Activated CD4-positive, alpha-beta T cell treated with anti-CD3 and anti-CD28 coated beads, Interleukin-2, Interleukin-6, amounts not matched to agents 100 ng/mL and 50 ng/mL, durations not matched to agents 16 hours and 8 hours (primary cell): Measurements from ENCODE around the gene ZNF284.

Source experiments
- DNase-seq: peaks from one replicate; pipeline ENCODE4 v3.0.0-alpha.2; 2020

ZNF284 gene

DNA sequence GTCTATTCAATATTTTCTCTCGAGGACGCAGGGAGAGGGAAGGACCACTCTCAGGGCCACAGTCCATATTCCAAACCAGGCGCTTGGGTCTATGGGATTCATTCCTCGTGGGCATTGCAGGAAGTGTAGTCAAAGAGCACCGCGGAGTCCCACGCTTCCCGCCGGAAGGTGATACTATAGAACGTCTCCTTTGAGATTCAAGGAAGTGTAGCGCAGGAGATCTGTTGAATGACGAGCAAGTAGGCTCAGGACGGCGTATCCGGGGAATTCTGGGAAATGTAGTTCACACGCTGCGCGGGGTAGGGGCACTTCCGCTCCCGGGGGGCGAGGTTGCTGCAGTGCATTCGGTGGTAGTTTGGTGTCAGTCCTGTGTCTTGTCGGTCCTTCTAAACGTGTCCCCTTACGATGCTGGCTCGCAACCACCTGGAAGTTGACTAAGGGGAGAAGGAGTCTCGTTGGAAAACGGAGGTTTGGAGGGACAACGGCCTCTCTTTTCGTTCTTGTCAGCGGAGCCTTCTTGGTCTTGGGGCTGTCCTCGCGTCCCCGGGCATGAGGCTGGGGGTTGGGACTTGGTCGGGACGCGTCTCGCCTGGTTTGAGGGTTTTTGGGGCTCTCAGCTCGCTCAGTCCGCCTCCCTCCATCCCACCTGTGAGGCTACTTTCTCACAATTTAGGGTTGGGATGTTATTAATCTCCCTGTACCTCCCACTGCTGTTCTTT, at the start of gene ZNF284:
Gene ZNF284, plus strand, starts transcription at position 336 of the 719 bp plus-strand sequence. CDS start 4,231 bp downstream, outside the sequence.
- DNase-seq, result peak; percentile 85

GRCh38 chr19:44024900-44025216, 47.1 kb upstream of the ZNF284 start:
- DNase-seq, result no peak

DNA sequence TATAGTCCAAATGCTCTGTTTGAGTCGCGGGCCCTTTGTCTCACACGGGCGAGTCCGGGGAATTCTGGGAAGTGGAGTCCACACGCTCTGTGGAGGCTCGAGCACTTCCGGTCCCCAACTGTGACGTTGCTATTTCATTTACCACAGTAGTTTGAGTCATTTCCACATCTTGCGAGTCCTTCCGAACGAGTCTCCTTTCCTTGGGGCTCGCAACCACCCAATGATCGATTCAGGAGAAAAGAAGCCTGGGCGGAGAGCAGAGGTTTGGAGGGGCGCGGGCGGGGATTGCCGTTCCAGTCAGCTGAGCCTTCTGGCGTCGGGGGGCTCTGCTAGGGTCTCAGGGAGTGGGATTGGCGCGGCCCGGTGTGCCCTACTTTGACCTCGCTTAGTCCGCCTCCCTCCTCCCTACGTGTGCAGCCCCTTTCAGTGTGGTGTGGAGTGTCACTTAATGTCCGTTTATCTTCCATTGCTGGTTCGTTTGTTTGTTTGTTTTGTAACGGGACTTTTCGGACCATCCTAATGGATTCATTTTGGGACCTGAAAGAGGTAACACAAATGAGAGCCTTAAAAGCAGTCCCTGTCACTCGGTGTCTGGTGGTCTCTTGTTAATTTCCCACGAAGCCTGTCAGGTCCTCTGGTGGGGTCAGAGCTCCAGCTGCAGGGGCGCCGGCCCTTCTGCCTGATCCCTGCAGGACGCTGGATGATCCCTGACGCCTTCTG, 46.6 kb upstream of the ZNF284 start, which contains the start of gene ZNF222:
Gene ZNF222, plus strand, starts transcription at position 163 of the 720 bp plus-strand sequence. Its CDS starts 58 bp downstream, at position 221.
- peak; percentile 84 for DNase-seq

DNA sequence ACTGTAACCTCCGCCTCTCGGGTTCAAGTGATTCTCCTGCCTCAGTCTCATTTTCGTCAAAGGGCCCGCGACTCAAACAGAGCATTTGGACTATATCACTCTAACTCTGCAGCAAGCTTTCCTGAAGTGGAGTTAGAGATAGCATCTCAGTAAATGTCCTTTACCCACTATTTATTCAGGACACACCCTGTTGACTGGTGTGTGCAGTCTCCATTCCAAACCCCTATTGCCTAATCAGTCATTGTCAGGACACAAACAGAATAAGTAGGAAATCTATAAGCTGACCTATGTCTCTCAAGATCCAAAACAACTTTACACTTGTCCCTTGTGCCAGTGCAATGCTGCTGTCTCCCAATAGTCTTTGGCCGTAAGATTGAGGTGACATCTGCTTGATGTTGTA, 45.3 kb upstream of the ZNF284 start:
- DNase-seq, result no peak

GRCh38 chr19:44032001-44032610, 39.9 kb upstream of the ZNF284 start:
- no peak for DNase-seq

DNA sequence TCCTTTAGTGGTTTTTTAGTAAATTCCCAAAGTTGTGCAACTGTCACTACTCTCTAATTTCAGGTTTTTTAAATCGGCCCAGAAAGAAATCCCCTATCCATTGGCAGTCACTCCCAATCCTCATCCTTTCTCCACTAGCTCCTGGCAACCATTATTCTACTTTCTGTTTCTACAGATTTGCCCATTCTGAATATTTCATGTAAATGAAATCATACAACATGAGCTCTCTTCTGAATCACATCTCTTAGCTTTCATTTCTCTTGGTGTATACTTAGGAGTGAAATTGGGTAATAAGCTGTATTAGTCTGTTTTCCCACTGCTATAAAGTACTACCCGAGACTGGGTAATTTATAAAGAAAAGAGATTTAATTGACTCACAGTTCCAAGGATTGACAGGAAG, 29.8 kb upstream of the ZNF284 start:
- DNase-seq, result no peak

DNA sequence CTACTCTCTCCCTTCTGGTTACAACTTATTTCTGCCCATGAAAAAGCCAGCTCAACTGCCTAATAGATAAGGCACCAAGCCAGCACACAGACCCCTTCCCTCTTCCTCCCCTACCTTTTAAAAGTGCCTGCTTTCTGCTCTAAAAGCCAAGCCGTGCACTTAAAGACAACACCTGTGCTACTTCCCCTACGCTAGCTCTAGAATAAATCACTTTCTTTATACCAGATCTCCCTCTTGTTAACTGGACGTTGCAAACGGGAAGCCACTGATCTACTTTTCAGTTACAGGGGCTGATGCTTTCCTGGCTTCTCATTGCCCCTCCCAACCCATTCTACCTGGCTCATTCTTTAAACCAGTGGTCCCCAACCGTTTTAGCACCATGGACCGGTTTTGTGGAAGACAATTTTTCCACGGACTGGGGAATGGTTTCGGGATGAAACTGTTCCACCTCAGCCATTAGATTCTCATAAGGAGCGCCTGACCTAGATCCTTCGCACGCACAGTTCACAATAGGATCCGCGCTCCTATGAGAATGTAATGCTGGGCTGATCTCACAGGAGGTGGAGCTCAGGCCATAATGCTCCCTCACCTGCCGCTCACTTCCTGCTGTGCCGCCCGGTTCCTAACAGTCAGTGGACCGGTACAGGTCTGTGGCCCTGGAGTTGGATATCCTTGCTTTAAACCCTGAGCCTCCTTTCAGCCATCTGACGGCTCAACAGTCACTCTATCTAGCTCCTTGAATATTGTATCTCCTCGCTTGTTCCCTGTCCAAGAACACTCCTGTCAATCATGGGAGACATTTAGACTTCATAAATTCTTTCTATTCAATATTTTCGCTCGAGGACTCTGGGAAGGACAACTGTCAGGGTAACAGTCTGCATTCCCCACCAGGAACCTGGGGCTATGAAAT, 21.0 kb upstream of the ZNF284 start:
- DNase-seq, result no peak

DNA sequence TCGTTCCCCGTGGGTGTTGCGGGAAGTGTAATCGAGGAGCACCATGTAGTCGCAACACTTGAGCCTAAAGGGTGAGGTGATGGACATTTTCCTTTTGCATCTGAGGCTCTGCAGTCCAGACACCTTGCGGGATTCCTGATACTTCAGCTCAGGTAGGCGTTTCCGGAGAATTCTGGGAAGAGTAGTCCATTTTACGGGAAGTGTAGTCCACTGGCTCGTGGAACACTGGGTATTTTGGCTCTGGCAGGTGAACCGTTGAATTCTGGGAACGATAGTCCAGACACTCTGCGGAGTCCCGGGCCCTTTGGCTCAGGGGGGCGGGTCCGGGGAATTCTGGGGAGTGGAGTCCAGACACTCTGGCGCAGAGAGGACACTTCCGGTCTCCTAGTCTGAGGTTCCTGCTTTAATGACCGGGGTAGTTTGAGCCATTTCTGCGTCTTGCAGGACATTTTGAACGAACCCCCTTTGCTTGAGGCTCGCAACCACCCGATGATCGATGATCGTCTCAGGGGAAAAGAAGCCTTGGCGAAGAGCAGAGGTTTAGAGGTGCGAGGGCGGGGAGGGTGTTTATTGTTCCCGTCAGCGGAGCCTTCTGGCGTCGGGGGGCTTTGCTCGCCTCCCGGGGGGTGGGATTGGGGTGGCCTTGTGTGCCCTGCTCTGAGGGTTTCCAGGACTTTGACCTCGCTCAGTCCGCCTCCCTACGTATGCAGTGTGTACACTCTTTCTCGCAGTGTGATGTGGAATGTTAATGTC, 20.1 kb upstream of the ZNF284 start, which contains the start of gene ZNF223:
Gene ZNF223, plus strand, starts transcription at position 387 of the 753 bp plus-strand sequence. CDS start 3,141 bp downstream, outside the sequence.
- peak; percentile 12 for DNase-seq

DNA sequence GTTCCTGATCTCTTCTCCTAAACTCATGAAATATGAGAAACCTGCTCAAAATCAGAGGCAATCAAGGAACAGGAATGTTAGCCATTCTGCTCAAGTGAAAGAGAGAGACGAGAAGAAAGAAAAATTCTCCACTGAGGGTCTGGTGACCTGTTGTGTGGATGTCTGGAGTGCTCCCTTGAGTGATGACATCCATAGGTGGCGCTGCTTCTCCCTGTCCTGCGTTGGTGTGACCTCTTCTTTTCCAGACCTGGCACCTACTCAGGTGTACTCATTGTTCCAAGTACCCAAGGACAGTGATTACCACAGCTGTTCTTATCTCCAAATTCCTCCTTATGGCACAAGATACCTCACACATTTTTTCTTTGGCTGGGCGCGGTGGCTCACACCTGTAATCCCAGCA, 16.1 kb upstream of the ZNF284 start:
- DNase-seq, result no peak

GRCh38 chr19:44059229-44059628, 12.7 kb upstream of the ZNF284 start:
- DNase-seq, result no peak

- DNase-seq, result no peak
These were observed 10.9 kb upstream of the ZNF284 start for GRCh38 chr19:44061038-44061437.

DNA sequence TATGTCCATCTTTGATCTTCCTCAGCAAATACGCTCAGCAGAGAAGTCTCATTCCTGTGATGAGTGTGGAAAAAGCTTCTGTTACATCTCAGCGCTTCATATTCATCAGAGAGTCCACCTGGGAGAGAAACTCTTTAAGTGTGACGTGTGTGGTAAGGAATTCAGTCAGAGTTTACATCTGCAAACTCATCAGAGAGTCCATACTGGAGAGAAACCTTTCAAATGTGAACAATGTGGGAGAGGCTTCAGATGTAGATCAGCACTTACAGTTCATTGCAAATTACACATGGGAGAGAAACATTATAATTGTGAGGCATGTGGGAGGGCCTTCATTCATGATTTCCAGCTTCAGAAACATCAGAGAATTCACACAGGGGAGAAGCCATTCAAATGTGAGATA, 5.7 kb upstream of the ZNF284 start:
- DNase-seq, result no peak

DNA sequence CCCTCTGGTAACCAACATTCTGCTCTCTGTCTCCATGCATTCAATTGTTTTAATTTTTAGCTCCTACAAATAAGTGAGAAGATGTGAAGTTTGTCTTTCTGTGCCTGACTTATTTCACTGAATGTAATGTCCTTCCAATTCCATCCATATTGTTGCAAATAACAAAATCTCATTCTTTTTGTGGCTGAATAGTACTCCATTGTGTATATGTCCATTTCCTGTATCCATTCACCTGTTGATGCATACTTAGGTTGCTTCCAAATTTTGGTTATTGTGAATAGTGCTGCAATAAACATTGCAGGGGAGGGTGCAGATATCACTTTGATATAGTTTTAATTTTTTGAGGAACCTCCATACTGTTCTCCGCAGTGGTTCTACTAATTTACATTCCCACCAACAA, 2.5 kb upstream of the ZNF284 start:
- DNase-seq, result no peak

DNA sequence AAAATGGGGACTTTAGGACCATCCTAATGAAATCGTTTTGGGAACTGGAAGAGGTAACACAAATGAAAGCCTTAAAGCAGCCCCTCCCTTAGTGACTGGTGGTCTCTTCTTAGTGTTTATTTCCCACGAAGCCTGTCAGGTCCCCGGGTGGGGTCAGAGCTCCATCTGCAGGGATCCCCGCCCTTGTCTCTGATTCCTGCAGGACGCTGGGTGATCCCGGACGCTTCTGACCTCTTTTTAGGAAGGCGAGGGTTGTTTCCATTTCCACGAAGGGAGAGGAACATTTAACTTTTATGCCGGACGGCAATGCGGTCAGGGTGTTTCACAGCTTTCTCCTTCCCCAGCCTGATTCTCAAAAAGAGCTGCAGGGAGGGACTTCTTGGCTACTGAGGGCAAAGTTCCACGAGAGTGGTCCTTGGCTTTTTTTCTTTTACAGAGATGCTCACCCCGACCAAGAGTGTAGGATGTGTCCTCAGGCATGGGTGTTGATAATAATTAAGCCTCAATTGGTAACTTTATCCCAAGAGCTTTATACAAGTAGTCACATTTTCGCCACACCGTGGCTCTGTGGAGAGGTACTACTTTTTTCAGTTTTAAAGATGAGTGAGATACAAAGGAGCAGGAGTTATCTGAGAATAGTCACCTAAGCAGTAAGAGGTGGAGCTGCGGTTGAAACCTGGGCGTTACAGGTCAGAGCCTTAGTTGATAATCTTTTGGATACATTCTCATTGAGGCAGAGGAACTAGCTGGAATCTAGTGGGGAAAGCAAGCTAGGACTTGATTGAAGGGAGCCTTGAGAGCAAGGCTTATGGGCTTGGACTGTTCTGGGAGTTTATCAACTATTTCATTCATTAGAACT, 813 bp downstream of the ZNF284 start:
- DNase-seq, result no peak

GRCh38 chr19:44076325-44076724, 4.4 kb downstream of the ZNF284 start:
- DNase-seq, result no peak

GRCh38 chr19:44092108-44092507, 20.1 kb downstream of the ZNF284 start:
- DNase-seq, result no peak

DNA sequence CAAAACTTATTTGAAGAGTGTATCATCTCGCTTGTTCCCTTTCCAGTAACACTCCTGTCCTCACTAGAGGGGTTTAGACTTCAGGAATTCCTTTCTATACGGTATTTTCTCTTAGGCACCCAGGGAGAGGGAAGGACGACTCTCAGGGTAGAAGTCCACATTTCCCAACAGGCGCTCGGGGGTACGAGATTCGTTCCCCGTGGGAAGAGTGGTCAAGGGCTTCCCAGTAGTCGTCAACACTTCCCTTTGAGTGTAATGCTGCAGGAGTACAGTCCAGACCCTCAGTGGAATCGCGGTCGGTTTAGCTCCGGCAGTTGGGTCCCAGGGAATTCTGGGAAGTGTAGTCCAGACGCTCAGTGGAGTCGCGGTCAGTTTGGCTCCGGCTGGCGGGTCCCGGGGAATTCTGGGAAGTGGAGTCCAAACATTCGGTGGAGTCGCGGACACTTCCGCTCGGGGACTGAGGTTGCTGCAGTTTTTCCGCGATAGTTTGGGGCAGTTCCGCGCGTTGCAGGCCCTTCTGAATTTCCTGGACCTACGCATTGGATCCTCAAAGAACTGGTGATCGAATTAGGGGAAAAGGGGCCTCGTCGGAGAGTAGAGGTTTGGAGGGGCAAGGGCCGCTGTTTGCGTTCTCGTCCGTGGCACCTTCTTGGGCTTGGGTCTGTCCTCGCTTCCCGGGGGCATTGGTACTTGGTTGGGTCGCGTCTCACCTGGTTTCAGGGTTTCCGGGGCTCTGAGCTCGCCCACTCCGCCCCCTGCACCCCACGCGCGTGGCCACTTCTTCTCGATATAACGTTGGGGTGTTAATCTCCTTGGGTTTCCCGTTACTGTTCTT, 22.2 kb downstream of the ZNF284 start, which contains the start of gene ZNF224:
Gene ZNF224, plus strand, starts transcription at position 431 of the 835 bp plus-strand sequence. CDS start 3,513 bp downstream, outside the sequence.
- peak; percentile 92 for DNase-seq

DNA sequence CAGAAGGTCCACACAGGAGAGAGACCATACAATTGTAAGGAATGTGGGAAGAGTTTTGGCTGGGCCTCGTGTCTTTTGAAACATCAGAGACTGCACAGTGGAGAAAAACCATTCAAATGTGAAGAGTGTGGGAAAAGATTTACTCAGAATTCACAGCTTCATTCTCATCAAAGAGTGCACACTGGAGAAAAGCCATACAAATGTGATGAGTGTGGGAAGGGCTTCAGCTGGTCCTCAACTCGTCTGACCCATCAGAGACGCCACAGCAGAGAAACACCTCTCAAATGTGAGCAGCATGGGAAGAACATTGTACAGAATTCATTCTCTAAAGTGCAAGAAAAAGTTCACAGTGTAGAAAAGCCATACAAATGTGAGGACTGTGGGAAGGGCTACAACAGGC, 35.8 kb downstream of the ZNF284 start:
- no peak for DNase-seq

- no peak for DNase-seq
These were observed 37.5 kb downstream of the ZNF284 start for GRCh38 chr19:44109458-44109857.

- peak; percentile 24 for DNase-seq
These were observed 40.0 kb downstream of the ZNF284 start for GRCh38 chr19:44111910-44112463.
